ENCODE data around the gene ZNF648.

Gene ZNF648

GRCh38 chr1:182069028-182069466 lies 7.5 kb upstream of the ZNF648 start:
- Histone ChIP-seq H3K4me3 (ENCODE audit: low read depth, low read length) (no peak overlapping the region), H3K36me3 (replicated peaks) (no peaks in the 10 kb centered on the region), H3K27ac (no peak overlapping the region), H3K27me3 (replicated peaks) (no peaks in the 10 kb centered on the region)
- no peak for DNase-seq
- peak; percentile 78 for TF ChIP-seq CTCF (IDR thresholded peaks at IDR 0.05; ENCODE audit: low read depth, low read length, missing control alignments)
- in situ Hi-C loops (cut with HindIII; ENCODE audit: low pct_ligation_motif_present, low sequenced_read_pairs), result no loop called here

- in situ Hi-C loops (cut with HindIII; ENCODE audit: low pct_ligation_motif_present, low sequenced_read_pairs), result no loop called here
- no peaks in the 10 kb centered on the region for H3K36me3 ChIP-seq (replicated peaks)
- no peak overlapping the region for H3K4me3 ChIP-seq (ENCODE audit: low read depth, low read length)
- H3K27ac ChIP-seq, result no peak overlapping the region
- no peak for DNase-seq
- no peak for TF ChIP-seq CTCF (IDR thresholded peaks at IDR 0.05; ENCODE audit: low read depth, low read length, missing control alignments)
- no peaks in the 10 kb centered on the region for H3K27me3 ChIP-seq (replicated peaks)
These were observed 5.4 kb upstream of the ZNF648 start for GRCh38 chr1:182066934-182067333.

GRCh38 chr1:182065126-182065845 lies 3.8 kb upstream of the ZNF648 start:
- H3K36me3 ChIP-seq (replicated peaks), result no peaks in the 10 kb centered on the region
- no peak overlapping the region for H3K4me3 ChIP-seq (ENCODE audit: low read depth, low read length)
- DNase-seq, result no peak
- no peak for TF ChIP-seq CTCF (IDR thresholded peaks at IDR 0.05; ENCODE audit: low read depth, low read length, missing control alignments)
- no peak overlapping the region for H3K27ac ChIP-seq
- no peaks in the 10 kb centered on the region for H3K27me3 ChIP-seq (replicated peaks)
- in situ Hi-C loops (cut with HindIII; ENCODE audit: low pct_ligation_motif_present, low sequenced_read_pairs), result no loop called here

- Histone ChIP-seq H3K36me3 (replicated peaks) (no peaks in the 10 kb centered on the region), H3K27ac (no peak overlapping the region), H3K27me3 (replicated peaks) (no peaks in the 10 kb centered on the region), H3K4me3 (ENCODE audit: low read depth, low read length) (no peak overlapping the region)
- no peak for DNase-seq
- in situ Hi-C loops (cut with HindIII; ENCODE audit: low pct_ligation_motif_present, low sequenced_read_pairs), result no loop called here
- no peak for TF ChIP-seq CTCF (IDR thresholded peaks at IDR 0.05; ENCODE audit: low read depth, low read length, missing control alignments)
These were observed 3.1 kb upstream of the ZNF648 start for GRCh38 chr1:182064611-182065010.

GRCh38 chr1:182062223-182062622 lies 711 bp upstream of the ZNF648 start:
- no peaks in the 10 kb centered on the region for H3K27me3 ChIP-seq (replicated peaks)
- H3K4me3 ChIP-seq (ENCODE audit: low read depth, low read length), result no peak overlapping the region
- in situ Hi-C loops (cut with HindIII; ENCODE audit: low pct_ligation_motif_present, low sequenced_read_pairs), result no loop called here
- no peak overlapping the region for H3K27ac ChIP-seq
- no peak for TF ChIP-seq CTCF (IDR thresholded peaks at IDR 0.05; ENCODE audit: low read depth, low read length, missing control alignments)
- no peaks in the 10 kb centered on the region for H3K36me3 ChIP-seq (replicated peaks)
- DNase-seq, result no peak

- no peak overlapping the region for H3K27ac ChIP-seq
- DNase-seq, result no peak
- in situ Hi-C loops (cut with HindIII; ENCODE audit: low pct_ligation_motif_present, low sequenced_read_pairs), result no loop called here
- H3K36me3 ChIP-seq (replicated peaks), result no peaks in the 10 kb centered on the region
- no peaks in the 10 kb centered on the region for H3K27me3 ChIP-seq (replicated peaks)
- H3K4me3 ChIP-seq (ENCODE audit: low read depth, low read length), result no peak overlapping the region
- no peak for TF ChIP-seq CTCF (IDR thresholded peaks at IDR 0.05; ENCODE audit: low read depth, low read length, missing control alignments)
These were observed 635 bp downstream of the ZNF648 start for GRCh38 chr1:182060877-182061276.

All from brain microvascular endothelial cell (primary cell).